ENCODE measurements around the gene FAM181A. TPM values are rescaled to one million over a fixed set of nuclear protein-coding genes. Genes with fewer than 3 reads are reported as not detected.
A peak's percentile ranks its signal among the peaks of the same experiment; 100 is the strongest.

Gene FAM181A
- total and polyA plus RNA-seq, 9 of the 15 experiments (the other 6 are each of a cell fraction or from before 2014, with no cell fraction given) = not detected

DNA sequence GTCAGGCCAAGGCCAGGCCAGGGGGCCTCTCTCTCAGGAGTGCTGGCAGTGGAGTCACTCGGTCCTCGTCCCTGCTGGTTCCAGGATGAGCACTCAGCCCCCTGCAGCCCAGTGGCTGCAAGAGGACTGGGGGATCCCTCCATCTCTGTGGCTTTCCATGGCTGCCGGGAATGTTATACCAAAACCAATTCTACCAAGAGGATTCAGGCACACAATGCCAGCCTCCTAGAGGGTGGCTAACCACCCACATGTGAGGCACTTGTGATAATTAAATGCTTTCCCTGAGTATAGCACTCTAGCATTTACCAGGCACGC, 27.3 kb downstream of the FAM181A start (continued):
- TF ChIP-seq, protein P1, sequence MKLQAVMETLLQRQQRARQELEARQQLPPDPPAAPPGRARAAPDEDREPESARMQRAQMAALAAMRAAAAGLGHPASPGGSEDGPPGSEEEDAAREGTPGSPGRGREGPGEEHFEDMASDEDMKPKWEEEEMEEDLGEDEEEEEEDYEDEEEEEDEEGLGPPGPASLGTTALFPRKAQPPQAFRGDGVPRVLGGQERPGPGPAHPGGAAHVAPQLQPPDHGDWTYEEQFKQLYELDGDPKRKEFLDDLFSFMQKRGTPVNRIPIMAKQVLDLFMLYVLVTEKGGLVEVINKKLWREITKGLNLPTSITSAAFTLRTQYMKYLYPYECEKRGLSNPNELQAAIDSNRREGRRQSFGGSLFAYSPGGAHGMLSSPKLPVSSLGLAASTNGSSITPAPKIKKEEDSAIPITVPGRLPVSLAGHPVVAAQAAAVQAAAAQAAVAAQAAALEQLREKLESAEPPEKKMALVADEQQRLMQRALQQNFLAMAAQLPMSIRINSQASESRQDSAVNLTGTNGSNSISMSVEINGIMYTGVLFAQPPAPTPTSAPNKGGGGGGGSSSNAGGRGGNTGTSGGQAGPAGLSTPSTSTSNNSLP (IDR thresholded peaks at IDR 0.05; ENCODE audit: borderline replicate concordance, low read depth, low read length) = no peak

DNA sequence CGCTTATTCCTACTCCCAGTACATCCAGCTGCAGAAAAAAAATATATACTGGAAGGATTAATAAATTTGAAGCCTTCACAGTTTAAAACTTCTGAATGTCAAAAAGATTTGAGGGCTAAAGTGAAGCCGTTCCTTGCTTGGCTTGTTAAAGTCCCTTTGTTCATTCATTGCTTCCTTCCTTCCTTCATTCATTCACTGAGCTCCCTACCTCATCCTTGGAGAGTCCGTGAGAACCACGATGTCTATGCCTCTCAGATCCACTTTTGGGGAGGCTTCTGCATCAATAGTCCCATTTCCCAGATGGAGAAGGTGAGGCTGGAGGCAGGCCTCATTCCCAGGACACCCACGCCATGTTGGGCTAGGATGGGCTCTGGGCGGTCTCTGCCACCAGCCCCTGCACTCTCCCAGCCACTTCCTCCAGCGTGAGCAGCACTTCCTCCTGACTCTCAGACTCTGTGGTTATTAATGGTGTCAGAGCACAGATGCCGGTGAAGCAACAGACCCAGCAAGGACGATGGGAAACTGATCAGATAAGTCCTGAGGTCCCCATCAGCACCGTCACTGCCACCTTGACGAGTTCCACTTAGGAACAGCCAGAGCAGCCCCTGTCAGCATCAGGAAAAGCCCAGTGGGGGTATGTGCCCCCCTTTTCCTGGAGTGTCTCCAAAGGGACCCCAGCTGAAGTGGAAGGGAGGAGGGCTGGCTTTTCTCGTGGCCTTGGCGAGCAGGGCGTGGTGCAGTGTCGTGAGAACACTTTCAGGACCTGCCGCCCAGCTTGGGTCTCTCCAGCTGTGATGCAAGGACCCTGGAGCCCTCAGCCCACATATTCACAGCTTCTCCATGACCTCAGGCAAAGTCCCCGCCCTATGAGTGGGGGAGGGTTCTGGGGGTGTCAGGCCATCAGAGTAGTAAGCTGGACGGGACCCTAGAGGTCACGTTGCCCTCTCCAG, 28.0 kb downstream of the FAM181A start:
- in situ Hi-C loops (cut with MboI) (no loop called here), intact Hi-C loops (cut with micrococcal nuclease) (no loop called here)
- WGBS (ENCODE audit: insufficient coverage, low coverage, missing lambda C conversion rate) = under 1% methylated on average over 18 of the region's 19 CpGs
- DNase-seq (ENCODE audit: extremely low read depth in 1 of 4, low spot score in 3 of 4) (no peak), FAIRE-seq (no peak), ATAC-seq (no peak)
- H4K20me1 ChIP-seq (replicated peaks; ENCODE audit: control insufficient read depth, insufficient read depth, low read length) = no peaks in the 10 kb centered on the region; the same call in 1 of the 2 replicates
- no peak overlapping the region for H3K4me3 ChIP-seq
- CTCF ChIA-PET (ENCODE audit: low intra/inter-chr PET ratio) = no interaction called here
- H3K9ac ChIP-seq (ENCODE audit: insufficient read depth in 1 of 2, low read depth in 2 of 2, low read length in 2 of 2) = no peak overlapping the region
- no peaks in the 10 kb centered on the region for H3K36me3 ChIP-seq (ENCODE audit: control insufficient read depth, insufficient read depth, low read length)
- peaks cover 2 to 20% of the 10 kb centered on the region in 2 experiments; a peak in 2 of 5 replicates for H3K27me3 ChIP-seq (ENCODE audit: control insufficient read depth in 2 of 2, insufficient read depth in 2 of 2, low read length in 2 of 2)
- no TSS peak for BruUV-seq (replicated peaks)
- H3K4me2 ChIP-seq (ENCODE audit: insufficient read depth, low read length) = no peak overlapping the region
- H3K9me3 ChIP-seq (replicated peaks; ENCODE audit: control insufficient read depth, insufficient read depth, low read depth, low read length) = no peaks in the 10 kb centered on the region
- H3K27ac ChIP-seq (ENCODE audit: extremely low read depth, low read depth, low read length) = no peak overlapping the region
- H3K9me1 ChIP-seq (ENCODE audit: control insufficient read depth, insufficient read depth, low read length) = no peaks in the 10 kb centered on the region
- no peaks in the 10 kb centered on the region for H3K79me2 ChIP-seq (ENCODE audit: control insufficient read depth, insufficient read depth, low read length)
- POLR2A ChIA-PET = no interaction called here
- TF ChIP-seq ZNF23 (CRISPR knock-in tag; IDR thresholded peaks at IDR 0.05) (no peak), TARDBP (IDR thresholded peaks at IDR 0.05) (no peak), SETDB1 (IDR thresholded peaks at IDR 0.05; ENCODE audit: low read length) (no peak), HDAC2 (IDR thresholded peaks at IDR 0.05) (no peak), CEBPG (CRISPR knock-in tag; IDR thresholded peaks at IDR 0.05) (no peak), CEBPG (tag; conservative IDR thresholded peaks at IDR 0.05 in 1 of 2, IDR thresholded peaks at IDR 0.05 in 1 of 2) (peak; percentile 25 to 66; a peak in 2 of 4 replicates), ZNF24 (IDR thresholded peaks at IDR 0.05) (0 out of 2 replicates have a peak, but pooled peaks have one; percentile 49), RBM25 (IDR thresholded peaks at IDR 0.05; ENCODE audit: low read depth, low read length, severe bottlenecking) (peak; percentile 35), ZNF561 (CRISPR knock-in tag; conservative IDR thresholded peaks at IDR 0.05) (no peak), GABPA (tag; conservative IDR thresholded peaks at IDR 0.05; ENCODE audit: low read depth) (peak; percentile 61), KDM1A (IDR thresholded peaks at IDR 0.05) (0 out of 4 replicates have a peak, but pooled peaks of 1 of the 2 experiments have one; percentile 8), CEBPB (tag; IDR thresholded peaks at IDR 0.05) (0 out of 2 replicates have a peak, but pooled peaks have one; percentile 19), NR2C2 (CRISPR knock-in tag; IDR thresholded peaks at IDR 0.05) (no peak), NR2C2 (tag; IDR thresholded peaks at IDR 0.05) (0 out of 2 replicates have a peak, but pooled peaks have one; percentile 24)
- TF ChIP-seq, protein P2, sequence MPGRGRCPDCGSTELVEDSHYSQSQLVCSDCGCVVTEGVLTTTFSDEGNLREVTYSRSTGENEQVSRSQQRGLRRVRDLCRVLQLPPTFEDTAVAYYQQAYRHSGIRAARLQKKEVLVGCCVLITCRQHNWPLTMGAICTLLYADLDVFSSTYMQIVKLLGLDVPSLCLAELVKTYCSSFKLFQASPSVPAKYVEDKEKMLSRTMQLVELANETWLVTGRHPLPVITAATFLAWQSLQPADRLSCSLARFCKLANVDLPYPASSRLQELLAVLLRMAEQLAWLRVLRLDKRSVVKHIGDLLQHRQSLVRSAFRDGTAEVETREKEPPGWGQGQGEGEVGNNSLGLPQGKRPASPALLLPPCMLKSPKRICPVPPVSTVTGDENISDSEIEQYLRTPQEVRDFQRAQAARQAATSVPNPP (IDR thresholded peaks at IDR 0.05; ENCODE audit: borderline replicate concordance, insufficient read depth, insufficient read length) = no peak
- TF ChIP-seq, protein P3, sequence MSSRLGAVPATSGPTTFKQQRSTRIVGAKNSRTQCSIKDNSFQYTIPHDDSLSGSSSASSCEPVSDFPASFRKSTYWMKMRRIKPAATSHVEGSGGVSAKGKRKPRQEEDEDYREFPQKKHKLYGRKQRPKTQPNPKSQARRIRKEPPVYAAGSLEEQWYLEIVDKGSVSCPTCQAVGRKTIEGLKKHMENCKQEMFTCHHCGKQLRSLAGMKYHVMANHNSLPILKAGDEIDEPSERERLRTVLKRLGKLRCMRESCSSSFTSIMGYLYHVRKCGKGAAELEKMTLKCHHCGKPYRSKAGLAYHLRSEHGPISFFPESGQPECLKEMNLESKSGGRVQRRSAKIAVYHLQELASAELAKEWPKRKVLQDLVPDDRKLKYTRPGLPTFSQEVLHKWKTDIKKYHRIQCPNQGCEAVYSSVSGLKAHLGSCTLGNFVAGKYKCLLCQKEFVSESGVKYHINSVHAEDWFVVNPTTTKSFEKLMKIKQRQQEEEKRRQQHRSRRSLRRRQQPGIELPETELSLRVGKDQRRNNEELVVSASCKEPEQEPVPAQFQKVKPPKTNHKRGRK (tag; IDR thresholded peaks at IDR 0.05) = no peak
- H3K4me1 ChIP-seq (replicated peaks in 1 of 2; ENCODE audit: control insufficient read depth in 2 of 2, insufficient read depth in 2 of 2, low read length in 2 of 2) = peaks cover 0 to 8% of the 10 kb centered on the region in 2 experiments; a peak in 1 of 5 replicates
- H2AFZ ChIP-seq (ENCODE audit: low read depth, low read length) = no peak overlapping the region
